ENCODE data around the gene CHTF8. TPM values are rescaled to one million over a fixed set of nuclear protein-coding genes. Genes with fewer than 3 reads are reported as not detected.
A peak's percentile ranks its signal among the peaks of the same experiment; 100 is the strongest.

Gene CHTF8
- total RNA-seq, 2 donors from 2014 or later: 49.4 to 60.5 TPM

GRCh38 chr16:69169607-69170352 lies 37.4 kb upstream of the CHTF8 start:
- Histone ChIP-seq H3K27ac (no peak overlapping the region), H3K36me3 (peaks cover 35% of the 10 kb centered on the region), H3K27me3 (no peaks in the 10 kb centered on the region), H3K4me1 (peaks cover 0 to 26% of the 10 kb centered on the region in 2 donors), H3K9me3 (no peaks in the 10 kb centered on the region), H3K4me3 (no peak overlapping the region)
- TF ChIP-seq CTCF (IDR thresholded peaks at IDR 0.05): no peak
- no peak for DNase-seq (ENCODE audit: low spot score)

- TF ChIP-seq CTCF (IDR thresholded peaks at IDR 0.05): no peak
- H3K27me3 ChIP-seq: no peaks in the 10 kb centered on the region
- H3K36me3 ChIP-seq: peaks cover 40% of the 10 kb centered on the region
- peaks cover 0 to 26% of the 10 kb centered on the region in 2 donors for H3K4me1 ChIP-seq
- no peak overlapping the region for H3K27ac ChIP-seq
- H3K4me3 ChIP-seq: no peak overlapping the region
- no peaks in the 10 kb centered on the region for H3K9me3 ChIP-seq
- DNase-seq (ENCODE audit: low spot score): no peak
Observed at GRCh38 chr16:69169051-69169450, 36.7 kb upstream of the CHTF8 start.

- no peaks in the 10 kb centered on the region for H3K27me3 ChIP-seq
- no peaks in the 10 kb centered on the region for H3K9me3 ChIP-seq
- TF ChIP-seq CTCF (IDR thresholded peaks at IDR 0.05): no peak
- no peak overlapping the region for H3K4me3 ChIP-seq
- H3K36me3 ChIP-seq: peaks cover 53% of the 10 kb centered on the region
- no peak overlapping the region for H3K27ac ChIP-seq
- peaks cover 0 to 17% of the 10 kb centered on the region in 2 donors for H3K4me1 ChIP-seq
- no peak for DNase-seq (ENCODE audit: low spot score)
Observed at GRCh38 chr16:69166946-69167930, 34.9 kb upstream of the CHTF8 start.

GRCh38 chr16:69166221-69166833 lies 33.9 kb upstream of the CHTF8 start:
- DNase-seq (ENCODE audit: low spot score): no peak
- peaks cover 0 to 14% of the 10 kb centered on the region in 2 donors for H3K4me1 ChIP-seq
- no peak overlapping the region for H3K4me3 ChIP-seq
- H3K36me3 ChIP-seq: peaks cover 57% of the 10 kb centered on the region
- TF ChIP-seq CTCF (IDR thresholded peaks at IDR 0.05): no peak
- H3K27me3 ChIP-seq: no peaks in the 10 kb centered on the region
- peak overlapping the region in 1 of 2 donors; percentile 32 for H3K27ac ChIP-seq
- H3K9me3 ChIP-seq: no peaks in the 10 kb centered on the region

- H3K9me3 ChIP-seq: no peaks in the 10 kb centered on the region
- H3K4me1 ChIP-seq: peaks cover 0 to 14% of the 10 kb centered on the region in 2 donors
- peaks cover 64% of the 10 kb centered on the region for H3K36me3 ChIP-seq
- H3K4me3 ChIP-seq: no peak overlapping the region
- no peak for TF ChIP-seq CTCF (IDR thresholded peaks at IDR 0.05)
- H3K27me3 ChIP-seq: no peaks in the 10 kb centered on the region
- DNase-seq (ENCODE audit: low spot score): no peak
- no peak overlapping the region for H3K27ac ChIP-seq
Observed at GRCh38 chr16:69165584-69165983, 33.2 kb upstream of the CHTF8 start.
